HG03558 (cell line): Measurements from ENCODE around the gene KCNJ18.
"Not testable (repeated sequence)": the region's sequence is repeated elsewhere in the genome, so short reads cannot be mapped to it uniquely, and the experiment has no call there.

Experiments used
- ATAC-seq: cut with Tn5 transposase; IDR thresholded peaks from one replicate; pipeline ENCODE4 v1.9.1; 2021; ENCODE audit warnings: moderate number of reproducible peaks; ENCODE audit not compliant: unreplicated experiment; ENCODE audit errors: extremely low read depth

KCNJ18 gene

DNA sequence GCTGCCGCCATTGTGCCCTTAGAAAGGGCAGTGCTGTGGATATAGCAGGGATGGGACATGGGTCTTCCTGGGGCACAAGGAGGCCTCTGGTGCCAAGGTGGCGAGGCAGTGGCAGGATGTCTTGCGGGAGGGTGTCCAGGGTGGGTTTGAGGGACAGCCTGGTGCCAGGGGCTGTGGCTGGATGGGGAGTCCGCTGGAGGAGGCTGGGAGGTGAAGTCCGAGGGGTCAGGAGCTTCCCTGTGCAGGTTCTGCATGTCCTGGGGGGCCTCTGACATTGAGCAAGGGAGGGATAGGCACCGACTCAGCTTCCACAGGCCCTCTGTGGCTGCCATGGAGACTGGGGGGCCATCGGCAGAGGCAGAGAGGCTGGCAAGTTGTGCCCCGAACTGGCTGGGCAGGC, 9.7 kb downstream of the KCNJ18 start:
- not testable (repeated sequence) for ATAC-seq

DNA sequence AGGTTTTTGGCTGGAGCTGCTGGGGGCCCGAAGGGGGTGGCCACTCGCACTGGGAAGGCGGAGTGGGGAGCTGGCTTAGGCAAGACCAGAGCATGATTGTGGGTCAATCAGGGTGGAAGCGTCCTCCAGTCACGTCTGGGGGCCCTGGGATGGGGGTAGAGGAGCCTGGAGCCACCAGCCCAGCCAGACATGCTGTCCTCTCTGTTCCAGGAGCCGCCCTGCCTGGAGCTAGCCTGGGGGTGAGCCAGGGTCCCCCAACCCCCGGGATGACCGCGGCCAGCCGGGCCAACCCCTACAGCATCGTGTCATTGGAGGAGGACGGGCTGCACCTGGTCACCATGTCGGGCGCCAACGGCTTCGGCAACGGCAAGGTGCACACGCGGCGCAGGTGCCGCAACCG, 10.2 kb downstream of the KCNJ18 start:
- not testable (repeated sequence) for ATAC-seq

DNA sequence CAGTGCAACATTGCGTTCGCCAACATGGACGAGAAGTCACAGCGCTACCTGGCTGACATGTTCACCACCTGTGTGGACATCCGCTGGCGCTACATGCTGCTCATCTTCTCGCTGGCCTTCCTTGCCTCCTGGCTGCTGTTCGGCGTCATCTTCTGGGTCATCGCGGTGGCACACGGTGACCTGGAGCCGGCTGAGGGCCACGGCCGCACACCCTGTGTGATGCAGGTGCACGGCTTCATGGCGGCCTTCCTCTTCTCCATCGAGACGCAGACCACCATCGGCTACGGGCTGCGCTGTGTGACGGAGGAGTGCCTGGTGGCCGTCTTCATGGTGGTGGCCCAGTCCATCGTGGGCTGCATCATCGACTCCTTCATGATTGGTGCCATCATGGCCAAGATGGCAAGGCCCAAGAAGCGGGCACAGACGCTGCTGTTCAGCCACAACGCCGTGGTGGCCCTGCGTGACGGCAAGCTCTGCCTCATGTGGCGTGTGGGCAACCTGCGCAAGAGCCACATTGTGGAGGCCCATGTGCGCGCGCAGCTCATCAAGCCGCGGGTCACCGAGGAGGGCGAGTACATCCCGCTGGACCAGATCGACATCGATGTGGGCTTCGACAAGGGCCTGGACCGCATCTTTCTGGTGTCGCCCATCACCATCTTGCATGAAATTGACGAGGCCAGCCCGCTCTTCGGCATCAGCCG, 10.8 kb downstream of the KCNJ18 start:
- ATAC-seq, result not testable (repeated sequence)

DNA sequence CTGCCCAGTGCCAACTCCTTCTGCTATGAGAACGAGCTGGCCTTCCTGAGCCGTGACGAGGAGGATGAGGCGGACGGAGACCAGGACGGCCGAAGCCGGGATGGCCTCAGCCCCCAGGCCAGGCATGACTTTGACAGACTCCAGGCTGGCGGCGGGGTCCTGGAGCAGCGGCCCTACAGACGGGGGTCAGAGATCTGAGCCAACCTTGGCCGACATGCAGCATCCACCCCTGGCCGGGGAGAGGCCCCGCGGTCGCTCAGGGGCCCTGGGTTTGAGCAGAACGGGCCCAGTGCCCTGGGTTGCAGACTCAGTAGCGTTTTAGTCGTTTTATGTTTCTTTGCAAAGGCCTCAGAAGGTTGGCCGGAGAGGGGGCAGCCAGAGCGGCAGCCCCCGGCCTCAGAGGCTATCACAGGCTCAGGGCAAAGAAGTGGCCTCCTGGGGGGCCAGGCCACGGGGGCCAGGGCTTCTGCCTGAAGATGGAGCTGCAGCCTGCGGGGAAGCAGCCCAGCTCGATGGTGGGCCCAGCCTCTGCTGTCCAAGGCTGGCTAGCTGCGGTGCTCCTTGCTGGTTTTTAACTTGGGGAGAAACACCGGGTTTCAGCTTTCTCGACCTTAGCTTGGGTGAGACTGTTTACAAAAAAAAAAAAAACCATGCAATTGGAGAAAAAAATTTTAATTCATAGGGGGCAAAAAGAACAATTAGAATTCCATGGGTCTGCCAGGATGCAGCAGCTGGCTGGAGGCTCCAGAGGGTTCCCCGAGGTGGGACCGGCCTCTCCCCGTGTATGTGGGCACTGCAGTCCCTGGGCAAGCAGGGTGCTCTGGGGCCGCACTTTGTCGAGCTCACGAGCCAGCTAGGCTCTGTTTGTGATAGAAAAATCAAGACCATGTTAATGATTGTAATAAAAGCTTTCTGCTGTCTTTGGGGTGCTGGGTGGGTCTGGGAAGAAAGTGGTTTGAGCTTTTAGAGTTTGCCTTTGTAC, 11.9 kb downstream of the KCNJ18 start:
- not testable (repeated sequence) for ATAC-seq

DNA sequence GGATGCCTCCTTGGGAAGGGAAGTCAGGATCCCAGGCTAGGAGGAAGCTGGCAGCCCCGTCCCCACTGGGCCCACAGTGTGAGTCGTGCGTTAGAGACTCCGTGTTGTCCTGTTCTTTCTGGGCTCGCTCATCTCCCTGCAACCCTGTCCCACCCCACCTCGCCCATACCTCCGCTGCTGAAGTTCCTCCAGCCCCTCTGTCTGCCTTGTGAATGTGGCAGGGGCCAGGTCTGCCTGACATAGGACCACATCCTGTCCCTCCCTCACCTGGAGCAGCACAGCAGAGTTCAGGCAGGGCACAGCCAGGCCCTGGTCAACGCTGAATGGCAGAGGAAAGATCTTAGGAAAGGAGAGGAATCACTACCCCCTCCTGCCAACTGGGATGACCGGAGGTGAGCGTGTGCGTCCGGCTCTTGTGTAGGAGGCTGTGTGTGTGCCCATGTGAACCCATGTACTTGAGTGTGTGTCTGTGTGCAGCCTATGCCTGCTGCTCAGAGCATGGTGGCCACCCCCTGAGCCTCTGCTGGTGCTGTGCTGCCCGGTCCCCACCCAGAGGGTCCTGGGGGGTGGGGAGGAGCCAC, 12.8 kb downstream of the KCNJ18 start:
- ATAC-seq, result no peak

DNA sequence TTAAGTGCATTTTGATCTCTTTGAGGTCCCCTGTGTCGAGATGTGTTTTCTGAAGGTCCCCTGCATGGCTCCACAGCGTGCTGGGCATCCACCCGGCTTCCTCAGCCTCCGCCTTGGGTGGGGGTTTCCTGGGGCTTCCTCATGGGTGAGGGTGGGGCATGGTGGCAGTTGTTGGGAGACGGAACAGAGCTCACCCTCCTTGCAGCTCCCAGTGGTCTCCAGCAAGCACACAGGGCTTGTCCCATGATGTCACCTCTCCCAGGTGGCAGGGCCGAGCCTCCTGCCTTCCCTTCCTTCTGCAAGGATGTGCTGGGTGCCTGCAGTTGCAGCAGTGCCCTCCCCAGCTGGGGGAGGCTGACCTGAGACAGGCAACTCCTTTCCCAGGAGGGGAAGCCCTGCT, 13.4 kb downstream of the KCNJ18 start:
- not testable (repeated sequence) for ATAC-seq

DNA sequence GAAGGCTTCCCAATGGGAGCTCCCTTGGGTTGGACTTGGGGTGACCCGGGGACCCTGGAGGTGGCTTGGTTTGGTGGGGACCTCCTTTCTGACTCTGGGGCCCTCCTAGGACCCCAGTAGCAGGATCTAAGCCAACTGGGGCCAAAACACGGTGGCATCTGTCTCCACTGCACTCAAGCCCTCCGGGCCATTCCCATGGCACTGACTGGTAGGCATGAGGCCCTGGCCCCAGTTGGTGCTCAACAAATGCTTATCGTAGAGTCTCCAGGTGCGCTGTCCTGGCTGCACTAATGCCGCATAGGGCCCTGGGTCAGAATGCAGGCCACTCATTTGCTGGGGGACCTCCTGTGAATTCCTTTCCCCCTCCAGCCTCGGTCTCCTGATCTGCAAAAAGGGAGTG, 14.2 kb downstream of the KCNJ18 start:
- not testable (repeated sequence) for ATAC-seq

DNA sequence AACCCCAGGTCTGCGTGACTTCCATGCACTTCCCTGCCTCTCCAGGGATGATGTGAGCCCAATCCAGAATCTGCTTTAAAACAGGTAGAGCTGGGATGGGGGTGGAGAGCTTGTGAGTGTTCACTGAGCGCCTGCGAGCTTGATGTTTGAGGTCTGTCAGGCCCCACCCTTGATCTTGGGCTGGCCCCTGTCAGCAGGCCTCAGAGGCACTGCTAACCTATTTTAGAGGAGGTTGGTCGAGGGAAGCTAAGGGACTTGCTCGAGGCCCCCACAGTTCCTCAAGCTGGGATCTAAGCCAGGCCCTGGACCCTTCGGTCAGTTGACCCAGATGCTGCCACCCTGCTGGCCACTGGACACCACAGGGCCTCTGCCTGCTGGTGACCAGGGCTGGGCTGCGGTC, 14.8 kb downstream of the KCNJ18 start:
- ATAC-seq, result not testable (repeated sequence)

DNA sequence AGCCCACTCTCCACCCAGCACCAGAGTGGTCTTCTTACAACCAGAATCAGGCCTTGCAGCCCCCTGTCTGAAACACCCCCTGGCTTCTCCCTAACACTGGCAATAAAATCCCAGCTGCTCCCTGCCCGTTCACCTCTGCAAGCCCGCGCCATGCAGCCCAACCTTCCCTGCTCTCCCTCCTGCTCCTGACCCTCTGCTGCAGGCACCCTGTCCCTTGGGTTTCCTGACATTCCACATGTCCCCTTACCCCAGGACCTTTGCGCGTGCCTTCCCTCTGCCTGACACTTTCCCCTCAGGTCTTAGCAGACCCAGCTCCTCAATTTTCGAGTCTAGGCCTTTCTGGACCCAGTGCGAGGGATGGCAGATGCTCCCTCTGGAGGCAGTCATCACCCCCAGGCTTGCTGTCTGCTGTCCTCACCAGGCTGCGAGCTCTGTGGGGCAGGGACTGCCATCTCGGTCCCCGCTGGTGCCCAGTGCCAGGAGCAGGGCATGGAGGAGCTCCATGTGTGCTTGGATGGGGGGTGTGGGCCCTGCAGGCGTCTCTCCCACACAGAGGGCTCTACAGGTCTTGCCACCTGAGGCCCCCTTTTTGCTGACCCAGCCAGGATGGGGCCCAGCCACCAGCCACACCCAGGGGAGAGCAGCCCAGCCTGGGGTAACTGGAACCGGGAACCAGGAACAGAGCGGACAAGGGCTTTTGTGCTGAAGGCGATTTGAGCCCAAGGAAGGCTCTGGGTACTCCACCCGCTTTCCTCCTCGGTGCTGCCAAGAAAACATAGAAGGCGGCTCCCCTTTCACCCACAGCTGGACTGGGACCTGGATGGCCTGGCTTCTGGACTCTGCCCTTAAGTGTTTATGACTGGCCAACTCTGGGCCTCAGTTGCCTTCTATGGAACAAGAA, 15.6 kb downstream of the KCNJ18 start:
- ATAC-seq, result not testable (repeated sequence)

DNA sequence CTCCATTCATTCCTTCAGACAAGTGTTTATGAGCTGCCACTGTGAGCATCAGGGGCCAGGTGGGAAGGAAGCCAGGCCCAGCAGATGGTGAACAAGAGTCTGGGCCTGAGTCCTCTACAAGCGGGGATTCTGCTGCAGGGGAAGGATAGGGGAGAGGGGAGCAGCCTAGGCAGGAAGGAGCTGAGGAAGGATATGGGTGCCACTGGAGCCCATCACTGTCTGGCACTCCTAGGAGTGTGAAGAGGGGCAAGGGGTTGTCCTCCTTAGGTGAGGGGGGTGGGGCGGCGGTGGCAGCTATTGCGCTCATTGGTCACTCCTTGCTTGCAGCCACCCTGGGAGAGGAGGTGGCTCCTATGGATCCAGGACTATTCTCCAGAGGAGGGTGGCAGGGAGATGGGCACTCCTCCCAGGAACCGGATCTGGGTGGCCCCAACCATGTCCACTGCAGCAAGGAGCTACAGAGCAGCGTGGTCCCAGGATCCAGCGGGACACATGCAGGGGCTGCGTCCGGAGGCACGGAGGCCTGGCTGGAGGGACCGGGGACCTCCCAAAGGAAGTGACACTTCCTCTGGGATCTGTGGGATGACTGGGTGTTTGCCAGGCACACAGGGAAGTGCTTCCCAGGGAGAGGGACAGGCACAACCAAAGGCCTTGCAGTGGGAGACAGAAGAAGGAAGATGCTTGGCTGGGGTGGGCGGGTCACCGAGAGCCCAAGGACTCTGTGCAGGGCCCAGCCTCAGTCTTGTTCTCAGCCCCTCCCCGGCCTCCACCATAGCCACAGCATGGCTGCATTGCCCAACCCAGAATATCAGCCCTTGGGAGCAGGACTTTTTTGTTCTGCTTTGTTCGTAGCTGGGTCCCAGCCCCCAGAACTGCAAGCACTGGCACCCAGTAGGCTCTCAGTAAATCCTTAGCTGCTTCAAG, 16.6 kb downstream of the KCNJ18 start:
- not testable (repeated sequence) for ATAC-seq

DNA sequence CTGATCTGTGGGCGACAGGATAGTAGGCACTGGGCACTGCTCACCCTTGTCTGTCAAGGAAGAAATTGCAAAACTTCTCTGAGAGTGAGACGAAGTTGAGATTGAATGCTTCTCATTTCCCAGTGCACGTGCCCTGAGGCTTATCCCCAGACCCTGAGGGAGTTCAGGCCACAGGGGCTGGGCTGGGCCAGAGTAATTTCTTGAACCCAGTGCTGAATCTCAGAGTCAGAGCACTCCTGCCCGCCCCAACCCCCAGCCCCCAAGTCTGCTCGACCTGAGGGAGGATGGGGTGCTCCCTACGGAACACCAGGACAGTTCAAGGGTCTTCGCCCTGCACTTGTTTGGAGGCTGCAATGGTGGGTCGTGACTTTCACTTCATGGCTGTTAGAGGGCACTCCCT, 17.7 kb downstream of the KCNJ18 start:
- ATAC-seq, result not testable (repeated sequence)

DNA sequence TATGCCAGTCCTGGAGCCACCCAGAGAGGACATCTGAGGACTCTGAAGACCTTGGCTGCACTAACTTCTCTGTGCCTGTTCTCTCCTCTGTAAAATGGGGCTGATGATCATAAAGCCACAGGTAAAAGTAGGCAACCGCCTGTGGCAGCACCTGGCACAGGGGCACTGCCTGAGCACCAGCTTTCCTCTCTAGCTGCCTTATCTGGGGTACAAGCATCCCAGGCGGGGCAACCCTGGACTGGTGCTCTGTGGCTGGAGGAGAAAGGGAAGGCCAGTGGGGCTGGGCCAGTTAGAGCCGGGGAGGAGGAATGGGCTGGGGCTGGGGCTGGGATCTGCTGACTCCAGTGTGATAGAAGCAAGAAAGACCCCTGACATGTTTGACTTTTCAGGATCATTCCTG, 18.2 kb downstream of the KCNJ18 start:
- not testable (repeated sequence) for ATAC-seq

DNA sequence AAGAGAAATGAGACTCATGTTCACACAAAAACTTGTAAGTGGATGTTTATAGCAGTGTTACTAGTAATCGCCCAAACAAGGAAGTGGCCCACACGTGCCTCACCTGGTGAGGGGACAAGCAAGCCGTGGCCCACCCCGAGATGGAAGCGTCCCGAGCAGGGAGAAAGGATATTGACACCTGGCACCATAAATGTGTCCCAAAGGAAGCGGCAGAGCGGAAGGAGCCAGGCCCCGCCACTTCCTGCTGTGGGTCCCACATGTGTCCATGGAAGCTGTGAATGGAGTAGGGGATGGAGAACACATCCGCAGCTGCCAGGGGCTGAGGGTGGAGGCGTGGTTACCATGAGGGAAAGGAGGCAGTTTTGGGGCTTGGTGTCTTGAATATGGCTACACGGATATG, 18.9 kb downstream of the KCNJ18 start:
- ATAC-seq, result no peak

DNA sequence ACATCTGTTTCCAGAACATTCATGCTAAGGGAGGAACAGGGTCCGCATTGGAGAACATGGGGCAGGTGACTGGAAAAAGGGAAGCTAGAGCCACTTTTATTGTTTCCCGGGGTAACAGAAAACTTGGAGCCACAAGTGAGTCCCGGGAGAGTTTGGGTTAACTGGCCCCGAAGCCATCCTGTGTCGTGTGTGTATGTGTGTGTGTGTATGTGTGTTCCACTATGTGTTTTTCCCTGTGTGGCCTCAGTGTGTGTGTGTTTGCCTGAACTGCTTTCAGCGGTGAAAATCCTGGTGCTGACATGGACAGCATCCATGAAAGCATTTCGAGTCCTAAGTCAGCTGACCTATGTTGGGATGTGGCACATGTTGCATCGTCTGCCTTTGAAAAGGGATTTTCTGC, 20.7 kb downstream of the KCNJ18 start:
- ATAC-seq, result not testable (repeated sequence)

DNA sequence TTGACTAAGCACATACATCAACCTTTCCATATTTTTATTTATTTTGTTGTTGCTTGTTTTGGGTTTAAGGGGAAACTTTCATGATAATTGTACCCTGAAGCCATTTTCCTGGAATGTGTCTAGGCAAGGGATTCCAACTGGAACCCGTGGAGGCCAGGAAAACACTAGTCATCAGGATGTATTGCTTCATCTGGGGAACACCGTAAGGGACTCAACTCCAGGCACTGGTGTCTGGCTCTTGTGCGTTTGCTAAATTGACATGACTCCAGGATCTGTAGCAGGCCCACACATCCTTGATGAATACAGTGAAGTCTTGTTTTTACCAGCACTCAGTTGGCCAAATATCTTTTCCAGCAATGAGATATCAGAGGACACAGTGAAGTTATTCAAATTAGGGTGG, 21.3 kb downstream of the KCNJ18 start:
- ATAC-seq, result not testable (repeated sequence)

DNA sequence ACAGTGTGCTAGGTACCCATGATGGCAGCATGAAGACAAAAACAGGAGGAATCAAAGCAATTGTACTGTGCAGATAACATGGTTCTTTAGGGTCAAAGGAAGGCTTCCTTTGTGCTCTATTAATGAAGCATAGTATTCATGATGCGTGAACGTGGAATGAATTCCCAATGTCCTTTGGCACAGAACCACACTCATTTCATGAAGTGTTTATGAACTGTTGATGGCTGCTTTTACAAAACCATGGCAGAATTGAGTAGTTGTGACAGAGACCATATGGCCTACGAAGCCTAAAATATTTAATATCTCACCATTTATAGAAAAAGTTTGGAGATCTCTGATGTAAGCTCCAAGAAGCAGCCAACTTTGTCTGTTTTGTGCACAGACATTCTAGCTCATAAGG, 22.4 kb downstream of the KCNJ18 start:
- ATAC-seq, result not testable (repeated sequence)

DNA sequence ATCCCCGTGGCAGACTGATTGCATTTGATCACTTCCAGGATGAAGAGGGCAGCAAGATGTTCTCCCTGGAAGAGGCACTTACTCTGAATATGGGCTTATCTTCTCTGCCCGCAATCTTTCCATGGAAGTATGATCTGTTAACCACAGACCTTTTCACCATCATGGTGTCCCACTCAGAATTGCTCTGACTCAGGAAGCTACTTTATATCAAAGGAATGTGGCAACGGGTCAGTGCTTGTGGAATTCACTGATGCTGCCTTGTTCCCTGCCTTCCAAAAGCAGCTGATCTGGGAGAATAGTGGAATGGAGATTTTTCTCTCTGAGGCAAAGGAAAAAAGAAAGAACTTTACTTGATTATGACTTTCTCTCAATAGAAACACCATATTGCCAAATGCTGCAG, 23.6 kb downstream of the KCNJ18 start:
- ATAC-seq, result not testable (repeated sequence)

DNA sequence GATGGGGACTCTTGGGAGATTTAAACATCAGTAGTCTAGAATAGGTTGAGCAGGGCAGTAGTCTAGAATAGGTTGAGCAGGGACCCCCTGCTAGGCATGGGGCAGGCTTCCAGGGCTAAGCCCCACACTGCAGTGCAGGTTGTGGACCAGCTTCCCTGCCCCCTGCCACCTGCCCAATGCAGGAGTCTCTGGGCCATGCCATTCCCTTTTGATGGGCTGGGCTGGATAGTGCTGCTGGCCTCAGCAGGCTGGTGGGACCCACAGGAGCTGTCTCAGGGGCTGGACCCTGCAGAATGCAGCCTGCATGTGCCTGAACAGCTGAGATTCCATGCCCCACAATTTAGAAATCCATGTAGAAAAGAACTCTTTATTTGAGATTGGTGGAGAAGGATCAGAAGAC, 26.6 kb downstream of the KCNJ18 start:
- ATAC-seq, result not testable (repeated sequence)
